A549 (cell line): ENCODE results near the gene OR9A2.

Source experiments
- CTCF ChIP-seq: fragments of >200 bp; sonication (Bioruptor Twin); formaldehyde crosslinking; IDR thresholded peaks from 3 replicates; pipeline ENCODE4 v1.5.1; 2016
- TF ChIP-seq, protein P1 (sequence below): fragments of 150-350 bp; IDR thresholded peaks from 2 replicates; pipeline ENCODE4 v1.6.1; 2014; ENCODE audit warnings: low read depth, mild to moderate bottlenecking, low read length

- no peak for TF ChIP-seq CTCF
- TF ChIP-seq, protein P1, sequence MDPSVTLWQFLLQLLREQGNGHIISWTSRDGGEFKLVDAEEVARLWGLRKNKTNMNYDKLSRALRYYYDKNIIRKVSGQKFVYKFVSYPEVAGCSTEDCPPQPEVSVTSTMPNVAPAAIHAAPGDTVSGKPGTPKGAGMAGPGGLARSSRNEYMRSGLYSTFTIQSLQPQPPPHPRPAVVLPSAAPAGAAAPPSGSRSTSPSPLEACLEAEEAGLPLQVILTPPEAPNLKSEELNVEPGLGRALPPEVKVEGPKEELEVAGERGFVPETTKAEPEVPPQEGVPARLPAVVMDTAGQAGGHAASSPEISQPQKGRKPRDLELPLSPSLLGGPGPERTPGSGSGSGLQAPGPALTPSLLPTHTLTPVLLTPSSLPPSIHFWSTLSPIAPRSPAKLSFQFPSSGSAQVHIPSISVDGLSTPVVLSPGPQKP: no peak
Observed at GRCh38 chr7:143005632-143006260, 21.2 kb downstream of the OR9A2 start.
